ENCODE data around the gene RPGR.

Gene RPGR

DNA sequence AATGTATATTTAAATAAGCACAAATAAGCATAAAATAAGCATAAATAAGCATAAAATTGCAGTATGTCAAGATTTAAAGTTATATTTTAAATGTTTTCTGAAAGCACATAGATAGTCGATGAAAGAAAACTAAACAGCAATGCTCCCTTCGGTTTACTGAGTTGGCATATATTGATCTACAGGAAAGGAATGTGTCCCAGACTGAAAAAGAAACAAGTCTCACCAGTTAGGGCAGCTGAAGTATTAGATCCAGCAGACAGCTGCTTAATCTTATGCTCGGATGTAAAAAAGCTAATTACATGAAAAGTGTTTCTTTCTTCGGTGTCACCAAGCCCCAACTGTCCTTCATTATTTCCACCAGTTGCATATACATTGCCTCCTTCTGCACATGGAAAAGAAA is 8.7 kb downstream of the RPGR start:
- no peak for DNase-seq

- DNase-seq: no peak
Observed at GRCh38 chrX:38318196-38318595, 9.1 kb downstream of the RPGR start.

DNA sequence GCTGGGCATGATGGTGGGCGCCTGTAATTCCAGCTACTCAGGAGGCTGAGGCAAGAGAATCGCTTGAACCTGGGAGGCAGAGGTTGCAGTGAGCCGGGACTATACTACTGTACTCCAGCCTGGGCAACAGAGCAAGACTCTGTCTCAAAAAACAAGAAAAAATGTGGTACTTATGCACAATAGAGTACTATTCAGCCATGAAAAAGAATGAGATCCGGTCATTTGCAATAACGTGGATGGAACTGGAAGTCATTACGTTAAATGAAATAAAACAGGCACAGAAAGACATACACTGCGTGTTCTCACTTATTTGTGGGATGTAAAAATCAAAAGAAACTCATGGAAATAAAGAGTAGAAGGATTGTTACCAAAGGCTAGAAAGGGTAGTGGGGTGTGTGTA is 12.1 kb downstream of the RPGR start:
- no peak for DNase-seq

GRCh38 chrX:38313190-38313589 is 14.1 kb downstream of the RPGR start:
- no peak for DNase-seq

GRCh38 chrX:38312436-38312835 is 14.9 kb downstream of the RPGR start:
- no peak for DNase-seq

- no peak for DNase-seq
Observed at GRCh38 chrX:38311743-38312142, 15.6 kb downstream of the RPGR start.

GRCh38 chrX:38305971-38306370 is 21.3 kb downstream of the RPGR start:
- no peak for DNase-seq

DNA sequence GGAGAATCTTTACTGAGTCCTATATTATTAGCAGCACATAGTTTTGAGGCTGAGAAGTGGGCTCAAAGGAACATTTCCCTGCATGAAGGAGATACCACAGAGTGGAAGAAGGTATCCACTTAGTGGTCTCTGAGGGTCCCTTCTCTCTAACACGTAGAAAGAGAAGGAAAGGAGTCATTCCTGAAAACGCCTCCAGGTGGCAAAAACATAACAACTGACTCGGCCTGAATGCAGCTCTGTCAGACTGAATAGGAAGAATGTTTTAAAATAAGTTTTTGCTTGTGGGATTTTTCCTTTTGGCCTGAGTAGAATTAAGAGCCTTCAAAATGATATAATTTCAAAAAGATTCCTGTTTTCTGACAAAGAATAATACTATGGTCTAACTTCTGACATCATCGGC is 23.3 kb downstream of the RPGR start:
- no peak for DNase-seq

DNA sequence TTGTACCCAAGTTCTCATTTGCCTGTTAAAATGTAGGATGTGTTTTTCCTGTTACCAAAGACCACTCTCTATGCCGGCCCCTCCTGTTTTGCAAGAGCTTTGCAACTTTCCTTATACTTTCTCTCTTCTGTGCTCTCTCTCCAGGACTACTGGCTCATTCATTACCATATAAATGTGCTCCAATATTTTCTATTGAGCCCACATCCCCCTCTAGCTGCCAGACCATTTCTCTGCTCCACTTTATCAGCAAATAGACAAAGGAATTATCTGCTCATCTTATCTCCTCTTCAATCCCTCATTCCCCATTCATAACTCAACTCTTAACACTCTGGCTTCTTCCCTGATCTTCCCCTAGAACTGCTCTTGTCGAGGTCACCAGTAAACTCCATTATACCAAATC is 33.6 kb downstream of the RPGR start:
- DNase-seq: no peak

DNA sequence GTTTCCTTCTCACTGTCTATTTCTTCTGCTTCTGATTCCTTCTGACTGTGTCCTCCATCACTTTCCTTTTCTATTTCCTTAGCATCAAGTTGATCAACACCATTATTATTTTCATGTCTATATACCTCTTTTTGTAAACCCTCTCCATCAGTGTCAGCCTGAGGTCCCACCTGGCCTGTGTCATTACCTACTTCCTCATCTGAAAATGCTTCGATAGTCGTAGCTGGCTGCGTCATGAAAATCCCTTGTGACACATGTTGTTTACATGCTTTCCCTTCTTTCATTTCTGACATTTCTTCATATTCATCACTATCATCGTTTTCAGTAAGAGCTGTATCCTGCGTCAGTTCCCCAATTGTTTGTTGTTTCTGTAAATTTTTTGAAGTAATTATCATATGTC is 39.6 kb downstream of the RPGR start:
- no peak for DNase-seq

DNA sequence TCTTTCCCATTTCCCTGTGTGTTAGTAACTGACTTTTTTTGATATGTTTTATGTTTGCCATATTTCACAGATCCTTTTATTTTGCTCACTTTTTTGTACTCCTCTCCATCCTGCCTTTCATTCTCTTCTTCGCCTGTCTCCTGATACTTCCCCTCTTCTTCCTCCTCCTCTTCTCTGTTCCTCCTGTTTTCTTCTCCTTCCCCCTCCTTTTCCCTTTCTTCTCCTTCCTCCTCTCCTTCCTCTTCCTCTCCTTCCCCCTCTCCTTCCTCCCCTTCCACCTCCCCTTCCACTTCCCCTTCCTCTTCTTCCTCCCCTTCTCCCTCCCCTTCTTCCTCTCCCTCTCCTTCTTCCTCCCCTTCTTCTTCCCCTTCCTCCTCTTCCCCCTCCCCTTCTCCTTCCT is 41.7 kb downstream of the RPGR start:
- DNase-seq: no peak

DNA sequence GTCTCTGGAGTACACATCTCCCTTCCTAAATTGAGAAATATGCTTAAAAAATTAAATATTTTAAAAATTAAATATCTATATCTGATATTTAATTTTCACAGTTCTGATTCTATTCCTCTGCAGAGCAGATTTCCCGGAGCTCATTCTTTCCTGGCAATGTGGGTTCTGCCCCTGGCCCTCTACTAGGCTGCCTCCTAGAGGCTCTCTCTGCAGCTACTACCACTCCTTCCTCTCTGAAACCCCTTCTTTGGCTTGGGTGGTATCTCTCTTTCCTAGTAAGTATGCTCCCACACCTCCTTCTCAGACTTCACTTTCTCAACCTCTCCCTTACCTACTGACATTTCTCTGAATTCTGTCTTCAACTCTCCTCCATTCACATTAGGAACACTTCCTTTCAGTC is 45.3 kb downstream of the RPGR start:
- DNase-seq: no peak

GRCh38 chrX:38279188-38279587 is 48.1 kb downstream of the RPGR start:
- DNase-seq: no peak

DNA sequence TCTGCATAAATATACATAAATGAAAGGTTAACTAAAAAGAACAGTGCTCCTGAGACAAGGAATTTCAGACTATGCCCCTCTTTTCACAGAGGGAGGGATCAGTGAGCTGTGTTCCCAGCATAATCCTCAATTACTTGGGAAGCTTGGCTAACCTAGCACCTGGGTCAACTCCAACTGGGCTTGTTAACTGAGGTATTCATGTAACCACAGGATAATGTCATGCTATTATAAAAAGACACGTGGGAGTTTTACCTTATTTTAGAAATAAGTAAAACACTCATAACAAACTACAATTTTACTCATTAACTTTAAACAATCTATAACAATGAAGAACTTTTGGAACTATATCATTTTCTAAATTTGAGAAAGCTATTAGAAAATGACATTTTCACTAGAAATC is 48.6 kb downstream of the RPGR start:
- DNase-seq: no peak

GRCh38 chrX:38277802-38278201 is 49.5 kb downstream of the RPGR start:
- no peak for DNase-seq

- peak; percentile 41 for DNase-seq
Observed at GRCh38 chrX:38277136-38277535, 50.2 kb downstream of the RPGR start.

GRCh38 chrX:38276089-38276488 is 51.2 kb downstream of the RPGR start:
- DNase-seq: no peak

DNA sequence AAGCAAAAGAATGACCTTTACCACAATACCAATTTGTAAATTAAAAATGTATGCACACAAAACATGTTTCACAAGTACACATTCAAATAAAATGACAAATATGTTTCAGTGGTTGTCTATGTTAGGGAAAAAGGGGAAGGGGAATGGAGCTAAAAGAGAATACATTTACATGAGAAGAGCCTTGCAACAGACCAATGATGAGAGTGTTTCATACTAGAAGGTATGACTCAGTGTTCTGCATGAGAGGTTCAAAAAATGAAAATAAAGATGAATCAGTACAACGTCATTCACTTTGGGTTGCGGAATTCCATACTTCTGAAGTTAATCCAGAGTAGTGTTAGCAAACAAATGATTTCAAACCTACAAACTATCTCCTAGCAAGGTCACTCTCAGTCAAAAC is 51.7 kb downstream of the RPGR start:
- peak; percentile 92 for DNase-seq

DNA sequence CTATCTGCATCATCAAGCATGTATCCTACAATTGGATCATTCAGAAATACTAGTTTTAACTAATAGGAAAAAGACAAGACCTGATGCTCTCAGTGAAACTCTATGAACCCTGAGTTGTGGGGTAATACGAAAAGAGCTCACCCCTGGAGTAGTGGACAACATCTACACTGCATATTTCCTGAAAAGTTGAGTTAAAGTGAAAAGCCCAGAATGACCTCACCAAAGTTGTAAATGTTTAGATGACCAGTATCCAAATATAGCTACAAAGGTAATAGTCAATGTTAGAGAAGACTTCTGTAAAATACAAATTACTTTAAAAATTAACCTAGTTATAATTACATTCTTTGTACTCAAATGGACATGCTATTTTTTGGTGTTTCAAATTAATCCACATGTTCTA is 53.9 kb downstream of the RPGR start:
- DNase-seq: peak; percentile 5

- DNase-seq: no peak
Observed at GRCh38 chrX:38271154-38271716, 56.1 kb downstream of the RPGR start.

GRCh38 chrX:38268011-38268410 is 59.3 kb downstream of the RPGR start:
- DNase-seq: peak; percentile 53

GRCh38 chrX:38262715-38263620 is 64.3 kb downstream of the RPGR start:
- DNase-seq: no peak

DNA sequence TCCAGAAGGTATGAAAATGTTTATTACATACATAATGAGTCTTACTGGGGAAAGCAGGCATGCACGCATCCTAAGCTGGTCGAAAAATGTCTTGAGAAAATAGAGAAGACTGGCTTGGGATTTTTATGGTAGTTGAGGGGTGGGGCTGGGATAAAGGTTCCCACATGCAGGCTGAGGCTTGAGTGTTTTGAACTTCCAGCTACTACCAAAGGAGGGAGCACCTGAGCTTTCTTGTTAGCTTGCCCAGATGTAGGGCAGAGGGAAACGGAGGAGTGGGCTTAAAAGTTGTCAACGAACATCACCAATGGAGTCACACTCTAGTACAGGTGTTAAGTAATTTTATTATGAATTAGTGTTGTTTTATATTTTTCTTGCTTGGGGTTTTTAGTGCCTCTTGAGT is 67.1 kb downstream of the RPGR start:
- DNase-seq: peak; percentile 19

DNA sequence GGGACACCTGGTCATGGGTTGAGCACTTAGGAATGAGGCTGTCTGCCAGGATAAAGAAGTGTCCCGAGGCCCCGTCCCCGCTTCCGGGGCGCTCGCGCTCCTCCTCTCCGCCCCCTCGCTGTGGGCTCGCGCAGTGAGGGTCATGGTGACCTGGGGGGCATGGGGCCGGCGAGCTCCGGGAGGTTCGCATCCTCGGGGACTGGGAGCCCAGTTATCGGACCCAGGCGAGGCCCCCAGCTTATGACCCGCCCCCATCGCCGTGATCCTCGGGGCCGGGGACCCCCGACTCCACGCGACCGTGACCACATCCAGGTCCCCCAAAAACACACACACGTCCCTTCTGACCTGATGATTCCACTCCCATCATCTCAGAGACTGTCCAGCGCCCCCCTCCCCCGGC is 71.3 kb downstream of the RPGR start:
- DNase-seq: no peak

DNA sequence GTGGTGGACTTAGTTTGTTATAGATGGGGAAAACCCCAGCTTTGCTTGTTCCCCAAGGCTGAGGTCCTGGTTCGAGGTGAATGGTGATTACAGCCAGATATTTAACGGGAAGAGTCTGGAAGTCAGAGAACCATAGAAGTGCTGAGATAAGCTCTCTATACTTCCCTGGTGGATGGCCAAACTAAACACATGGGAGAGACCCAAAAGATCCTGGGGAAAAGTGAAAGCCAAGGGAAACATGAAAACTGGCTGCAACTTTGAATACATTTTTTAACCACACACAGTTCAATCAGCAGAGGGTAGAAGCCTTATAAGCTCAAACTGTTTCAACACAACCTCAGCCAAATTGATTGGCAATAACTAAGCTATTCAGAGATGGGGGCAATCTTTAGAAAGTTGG is 77.3 kb downstream of the RPGR start:
- DNase-seq: no peak
